Activated gamma-delta T cell treated with Interleukin-2 at 50 U/mL for 16 hours (primary cell): Measurements from ENCODE around the gene DYTN.

ENCODE experiments used
- DNase-seq: peaks from one replicate; pipeline ENCODE4 v3.0.0-alpha.2; 2020

The DYTN gene

GRCh38 chr2:206698811-206699210 lies 19.4 kb downstream of the DYTN start:
- DNase-seq, result no peak

- no peak for DNase-seq
Observed at GRCh38 chr2:206696910-206697309, 21.3 kb downstream of the DYTN start.

GRCh38 chr2:206693399-206694137 lies 24.6 kb downstream of the DYTN start:
- DNase-seq, result peak; percentile 18

GRCh38 chr2:206692971-206693370 lies 25.2 kb downstream of the DYTN start:
- DNase-seq, result no peak

GRCh38 chr2:206688990-206689389 lies 29.2 kb downstream of the DYTN start:
- DNase-seq, result no peak

GRCh38 chr2:206688453-206688852 lies 29.7 kb downstream of the DYTN start:
- no peak for DNase-seq

GRCh38 chr2:206683546-206683945 lies 34.6 kb downstream of the DYTN start:
- DNase-seq, result no peak

- no peak for DNase-seq
Observed at GRCh38 chr2:206670531-206671319, 47.5 kb downstream of the DYTN start.

GRCh38 chr2:206665251-206665650 lies 52.9 kb downstream of the DYTN start:
- DNase-seq, result no peak

GRCh38 chr2:206657087-206657486 lies 61.1 kb downstream of the DYTN start:
- DNase-seq, result no peak

GRCh38 chr2:206647985-206648384 lies 70.2 kb downstream of the DYTN start:
- DNase-seq, result no peak

- peak; percentile 5 for DNase-seq
Observed at GRCh38 chr2:206642075-206643025, 75.8 kb downstream of the DYTN start, which contains the start of gene FAM237A. Gene FAM237A, plus strand, starts transcription at chr2:206642487. Its CDS starts 1,750 bp downstream, at chr2:206644237.

GRCh38 chr2:206641226-206641625 lies 77.0 kb downstream of the DYTN start:
- no peak for DNase-seq

- no peak for DNase-seq
Observed at GRCh38 chr2:206639636-206640035, 78.6 kb downstream of the DYTN start.

- no peak for DNase-seq
Observed at GRCh38 chr2:206635015-206635414, 83.2 kb downstream of the DYTN start.

GRCh38 chr2:206631340-206631739 lies 86.9 kb downstream of the DYTN start:
- no peak for DNase-seq

- no peak for DNase-seq
Observed at GRCh38 chr2:206627632-206628031, 90.6 kb downstream of the DYTN start.

GRCh38 chr2:206626108-206626507 lies 92.1 kb downstream of the DYTN start:
- no peak for DNase-seq

- no peak for DNase-seq
Observed at GRCh38 chr2:206619011-206619410, 99.2 kb downstream of the DYTN start.

- no peak for DNase-seq
Observed at GRCh38 chr2:206616151-206616550, 102.0 kb downstream of the DYTN start.

- DNase-seq, result no peak
Observed at GRCh38 chr2:206615417-206616089, 102.6 kb downstream of the DYTN start.

- no peak for DNase-seq
Observed at GRCh38 chr2:206614811-206615210, 103.4 kb downstream of the DYTN start.
